ENCODE measurements around the gene ALDH1B1.

- TF ChIP-seq CTCF (conservative IDR thresholded peaks at IDR 0.05; ENCODE audit: low read length) = no peak
- TF ChIP-seq EZH2phosphoT487 (IDR thresholded peaks at IDR 0.05; ENCODE audit: borderline replicate concordance) = no peak
Observed at GRCh38 chr9:38401994-38402393, 9.5 kb downstream of the ALDH1B1 start.
